Muscle of leg (tissue), 11 donors: Measurements from ENCODE around the gene CNTN5. TPM values are rescaled to one million over a fixed set of nuclear protein-coding genes. Genes with fewer than 3 reads are reported as not detected.

Experiments used
- DNase-seq: peaks from one replicate; pipeline ENCODE4 v3.0.0; 2013
- H3K27ac ChIP-seq: one replicate; pipeline ENCODE4 v1.5.1; 2013; ENCODE audit warnings: mild to moderate bottlenecking, low read length, control low read depth
- H3K27me3 ChIP-seq: one replicate; pipeline ENCODE4 v1.6.1; 2013; ENCODE audit warnings: low read length; ENCODE audit not compliant: control insufficient read depth, insufficient read depth
- H3K36me3 ChIP-seq: one replicate; pipeline ENCODE4 v1.6.1; 2013; ENCODE audit warnings: low read length; ENCODE audit not compliant: control insufficient read depth, insufficient read depth
- H3K4me1 ChIP-seq: one replicate; pipeline ENCODE4 v1.6.1; 2013; ENCODE audit warnings: low read length; ENCODE audit not compliant: control insufficient read depth, insufficient read depth
- H3K4me3 ChIP-seq: one replicate; pipeline ENCODE4 v1.5.1; 2013; ENCODE audit warnings: low read length, control low read depth
- H3K9me3 ChIP-seq: replicated peaks from 2 replicates; pipeline ENCODE4 v1.6.1; 2013; ENCODE audit warnings: low read depth, low read length; ENCODE audit not compliant: control insufficient read depth
- WGBS: methylation state at CpG from one replicate; pipeline ENCODE4 v1.1.5; 2013; ENCODE audit warnings: missing lambda C conversion rate; ENCODE audit not compliant: insufficient coverage; 5-methylcytosine and 5-hydroxymethylcytosine counted together
- polyA plus RNA-seq, 8 donors: library from polyadenylated mRNA; unstranded; fragments of 120-200 nt; gene quantifications; one replicate each; pipeline versions ENCODE4 v1.2.1 to v1.2.3, GENCODE V29; 2013; ENCODE audit warnings: inconsistent platforms in 1 of 8, low replicate concordance in 1 of 8; ENCODE audit not compliant: insufficient read length in 8 of 8, insufficient read depth in 1 of 8
- total RNA-seq: library from RNA; stranded (reverse); fragments of 120-200 nt; gene quantifications from one replicate; pipeline ENCODE4 v1.2.4, GENCODE V29; 2013

CNTN5 gene
- total and polyA plus RNA-seq, 9 donors: 3.2 to 9.9 (median 5.7) TPM

- H3K4me3 ChIP-seq: no peak overlapping the region
- H3K36me3 ChIP-seq: no peaks in the 10 kb centered on the region
- no peaks in the 10 kb centered on the region for H3K9me3 ChIP-seq
- no peak for DNase-seq
- WGBS: 92% methylated on average over 4 of the region's 7 CpGs
- peaks cover 2% of the 10 kb centered on the region for H3K4me1 ChIP-seq
- H3K27me3 ChIP-seq: no peaks in the 10 kb centered on the region
- no peak overlapping the region for H3K27ac ChIP-seq
These were observed 345.8 kb downstream of the CNTN5 start for GRCh38 chr11:99366546-99366945.

- Histone ChIP-seq H3K27me3 (no peaks in the 10 kb centered on the region), H3K36me3 (no peaks in the 10 kb centered on the region), H3K4me3 (no peak overlapping the region), H3K4me1 (peaks cover 2% of the 10 kb centered on the region), H3K9me3 (no peaks in the 10 kb centered on the region), H3K27ac (peak overlapping the region; percentile 44)
- WGBS: 65% methylated on average over 4 of the region's 5 CpGs
- peak; percentile 24 for DNase-seq
These were observed 347.8 kb downstream of the CNTN5 start for GRCh38 chr11:99368583-99368982.

DNA sequence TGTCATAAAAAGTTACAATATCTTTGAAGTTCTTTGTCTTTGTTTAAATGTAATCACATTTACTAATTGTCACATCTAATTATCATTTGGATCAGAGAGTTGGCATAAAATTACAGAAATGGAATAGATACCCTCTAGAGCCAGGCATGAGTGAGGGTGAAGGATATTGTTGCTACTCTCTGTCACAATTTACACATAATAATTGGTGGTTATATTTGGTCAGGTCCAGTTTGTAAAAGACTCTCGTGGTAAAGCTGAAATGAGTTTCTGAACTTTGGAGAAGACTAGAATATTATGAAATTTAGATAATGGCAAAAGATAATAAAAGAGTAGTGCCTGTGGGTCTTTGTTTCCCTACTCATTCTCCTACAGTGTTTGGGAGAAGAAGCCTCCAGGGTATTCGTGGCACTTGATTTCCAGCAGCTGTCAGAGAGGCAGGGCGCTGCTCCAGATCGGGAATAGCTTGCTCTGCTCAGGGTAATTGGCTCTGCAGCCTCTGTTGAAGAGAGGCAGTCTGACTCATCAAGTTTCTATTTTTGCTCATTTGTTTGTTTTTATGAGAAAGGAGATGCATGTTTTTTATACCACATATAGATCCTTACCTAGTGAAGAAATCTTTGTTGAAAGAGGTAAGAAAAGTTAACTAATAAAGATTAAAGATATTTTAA is 349.9 kb downstream of the CNTN5 start:
- Histone ChIP-seq H3K27me3 (no peaks in the 10 kb centered on the region), H3K4me1 (peaks cover 2% of the 10 kb centered on the region), H3K4me3 (no peak overlapping the region), H3K9me3 (no peaks in the 10 kb centered on the region), H3K27ac (peak overlapping the region; percentile 48), H3K36me3 (no peaks in the 10 kb centered on the region)
- DNase-seq: peak; percentile 82
- 11% methylated on average over 3 of the region's 4 CpGs for WGBS

GRCh38 chr11:99371257-99371656 is 350.5 kb downstream of the CNTN5 start:
- no peak overlapping the region for H3K4me3 ChIP-seq

DNA sequence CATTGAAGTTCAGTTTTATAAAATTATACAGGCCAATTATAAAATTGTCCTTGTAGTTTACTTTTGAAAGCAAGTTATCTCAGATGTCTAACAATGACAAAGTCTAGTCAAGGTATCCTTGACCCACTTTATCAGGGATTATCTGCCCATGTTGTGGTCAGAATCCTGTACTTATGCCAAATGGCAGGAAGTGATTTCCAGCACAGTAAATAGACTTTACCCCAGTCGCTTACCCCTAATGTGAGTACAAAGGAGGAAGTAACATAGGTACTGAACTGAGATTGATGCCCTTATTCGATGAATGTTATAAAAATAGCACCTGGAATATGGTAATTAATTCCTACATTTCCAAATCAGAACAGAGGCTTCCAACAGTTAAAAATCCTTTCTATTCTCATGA is 355.7 kb downstream of the CNTN5 start:
- Histone ChIP-seq H3K27ac (no peak overlapping the region), H3K4me1 (no peaks in the 10 kb centered on the region), H3K4me3 (no peak overlapping the region), H3K9me3 (no peaks in the 10 kb centered on the region), H3K27me3 (no peaks in the 10 kb centered on the region), H3K36me3 (no peaks in the 10 kb centered on the region)
- WGBS: no CpG with 5 or more reads among the region's 2 CpGs
- DNase-seq: no peak

More at GRCh38 chr11:99371257-99371656, 350.5 kb downstream of the CNTN5 start:
- Histone ChIP-seq H3K36me3 (no peaks in the 10 kb centered on the region), H3K27ac (peak overlapping the region; percentile 31), H3K27me3 (no peaks in the 10 kb centered on the region), H3K4me1 (peaks cover 2% of the 10 kb centered on the region), H3K9me3 (no peaks in the 10 kb centered on the region)
- DNase-seq: no peak
- WGBS: no CpG with 5 or more reads among the region's 1 CpG

GRCh38 chr11:99383648-99384245 is 363.0 kb downstream of the CNTN5 start:
- no peaks in the 10 kb centered on the region for H3K27me3 ChIP-seq
- H3K4me1 ChIP-seq: no peaks in the 10 kb centered on the region
- H3K9me3 ChIP-seq: no peaks in the 10 kb centered on the region
- H3K27ac ChIP-seq: no peak overlapping the region
- no peaks in the 10 kb centered on the region for H3K36me3 ChIP-seq
- peak; percentile 3 for DNase-seq
- H3K4me3 ChIP-seq: no peak overlapping the region
- WGBS: 52% methylated on average over 4 of the region's 4 CpGs

DNA sequence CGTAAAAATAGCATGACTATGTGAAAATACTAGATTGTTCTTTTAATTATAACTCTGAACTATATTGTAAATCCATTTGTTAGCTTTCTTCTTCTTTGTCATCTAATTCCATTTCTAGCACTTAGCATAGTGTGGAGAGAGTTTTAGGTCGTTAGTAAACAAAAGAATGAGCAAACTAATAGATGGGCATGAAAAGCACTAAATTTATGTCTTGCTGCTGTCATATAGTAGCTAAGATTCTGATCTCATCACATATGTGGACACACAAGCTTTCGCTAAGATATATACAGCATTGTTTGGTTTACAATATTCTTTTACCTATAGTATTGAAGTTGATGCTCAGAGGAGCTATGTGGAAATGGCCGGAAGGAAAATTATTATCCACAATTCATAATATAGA is 370.5 kb downstream of the CNTN5 start:
- Histone ChIP-seq H3K9me3 (no peaks in the 10 kb centered on the region), H3K27ac (no peak overlapping the region), H3K4me3 (no peak overlapping the region), H3K27me3 (no peaks in the 10 kb centered on the region), H3K36me3 (no peaks in the 10 kb centered on the region), H3K4me1 (no peaks in the 10 kb centered on the region)
- no CpG with 5 or more reads among the region's 4 CpGs for WGBS
- DNase-seq: no peak

GRCh38 chr11:99406345-99406744 is 385.6 kb downstream of the CNTN5 start:
- no peak for DNase-seq
- no peak overlapping the region for H3K4me3 ChIP-seq
- no peaks in the 10 kb centered on the region for H3K4me1 ChIP-seq
- 85% methylated on average over 2 of the region's 2 CpGs for WGBS
- no peak overlapping the region for H3K27ac ChIP-seq
- no peaks in the 10 kb centered on the region for H3K36me3 ChIP-seq
- H3K9me3 ChIP-seq: no peaks in the 10 kb centered on the region
- H3K27me3 ChIP-seq: no peaks in the 10 kb centered on the region

GRCh38 chr11:99410636-99411035 is 389.9 kb downstream of the CNTN5 start:
- Histone ChIP-seq H3K36me3 (no peaks in the 10 kb centered on the region), H3K27ac (no peak overlapping the region), H3K4me3 (no peak overlapping the region), H3K9me3 (no peaks in the 10 kb centered on the region), H3K27me3 (no peaks in the 10 kb centered on the region), H3K4me1 (no peaks in the 10 kb centered on the region)
- no peak for DNase-seq
- WGBS: no CpG with 5 or more reads among the region's 3 CpGs

GRCh38 chr11:99418927-99419720 is 398.4 kb downstream of the CNTN5 start:
- Histone ChIP-seq H3K9me3 (no peaks in the 10 kb centered on the region), H3K4me1 (no peaks in the 10 kb centered on the region), H3K36me3 (no peaks in the 10 kb centered on the region), H3K27me3 (no peaks in the 10 kb centered on the region), H3K27ac (no peak overlapping the region), H3K4me3 (no peak overlapping the region)
- WGBS: no CpG with 5 or more reads among the region's 1 CpG
- no peak for DNase-seq
